GM19025 (cell line): ENCODE measurements around the gene LRRC23.
"Not testable (repeated sequence)": the region's sequence is repeated elsewhere in the genome, so short reads cannot be mapped to it uniquely, and the experiment has no call there.

Experiments
- ATAC-seq: cut with Tn5 transposase; IDR thresholded peaks from one replicate; pipeline ENCODE4 v1.9.1; 2021; ENCODE audit warnings: mild to moderate bottlenecking, low read depth, moderate library complexity; ENCODE audit not compliant: unreplicated experiment

Gene LRRC23

GRCh38 chr12:6872073-6873048, 32.3 kb upstream of the LRRC23 start:
- peak; percentile 21 for ATAC-seq

DNA sequence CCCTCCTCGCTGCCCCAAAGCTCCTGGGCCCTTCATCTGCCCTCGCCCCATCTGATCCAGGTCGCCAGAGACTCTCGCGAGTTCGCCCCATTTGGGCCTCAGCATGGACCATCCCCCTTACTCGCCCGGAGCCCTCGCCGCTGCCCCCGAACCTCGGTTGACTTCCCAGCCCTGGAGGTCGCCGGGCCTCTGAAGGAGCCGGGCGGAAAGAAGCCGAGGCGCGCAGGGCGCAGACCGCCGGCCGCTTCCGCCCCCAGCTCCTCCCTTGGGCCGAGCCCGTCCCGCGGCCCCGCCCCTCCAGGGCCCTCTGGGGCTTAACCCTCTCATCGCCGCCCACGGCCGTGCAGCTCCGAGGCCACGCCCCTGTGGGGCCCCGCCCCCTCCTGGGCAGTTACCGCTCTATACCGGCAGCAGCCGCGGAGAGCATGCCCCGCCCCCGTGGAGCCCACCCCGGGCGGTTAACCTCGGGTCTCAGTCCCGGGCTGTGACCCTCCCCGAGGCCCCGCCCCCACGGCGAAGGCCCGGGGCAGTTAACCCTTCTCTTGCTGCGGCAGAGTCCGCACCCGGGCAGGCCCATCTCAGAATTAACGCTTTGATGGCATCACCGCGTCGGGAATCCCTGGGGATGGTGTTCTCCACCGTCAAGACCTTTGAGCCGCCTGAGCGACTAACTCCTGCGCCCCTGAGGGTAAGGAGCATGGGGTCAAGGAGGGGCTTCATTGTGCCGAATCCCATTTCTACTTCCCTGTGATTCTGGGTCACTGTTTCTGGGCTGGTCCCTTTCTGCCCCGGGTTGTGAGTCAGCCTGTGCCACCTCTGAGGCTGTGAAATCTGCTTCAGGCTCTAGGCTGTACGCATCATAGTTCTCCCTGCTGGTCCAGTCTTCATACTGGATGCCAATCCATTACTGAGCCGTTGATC, 31.3 kb upstream of the LRRC23 start, which contains the start of gene SPSB2:
Gene SPSB2, minus strand, starts transcription at position 210 of the 921 bp plus-strand sequence. CDS start 402 bp downstream, outside the sequence.
- peak; percentile 70 for ATAC-seq

DNA sequence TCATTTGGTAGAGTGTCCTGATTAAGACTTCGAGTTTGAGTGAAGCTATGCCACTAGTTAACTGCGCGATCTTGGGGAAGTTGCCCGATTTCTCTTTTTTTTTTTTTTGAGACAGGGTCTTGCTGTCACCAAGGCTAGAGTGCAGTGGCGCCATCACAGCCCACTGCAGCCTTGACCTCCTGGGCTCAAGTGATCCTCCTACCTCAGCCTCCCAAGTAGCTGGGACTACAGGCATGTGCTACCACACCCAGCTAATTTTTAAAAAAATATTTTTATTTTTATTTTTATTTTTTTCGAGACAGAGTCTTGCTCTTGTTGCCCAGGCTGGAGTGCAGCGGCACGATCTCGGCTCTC, 30.6 kb upstream of the LRRC23 start:
- ATAC-seq = not testable (repeated sequence)

- not testable (repeated sequence) for ATAC-seq
These were observed 24.8 kb upstream of the LRRC23 start for GRCh38 chr12:6879824-6880223.

- ATAC-seq = no peak
These were observed 21.4 kb upstream of the LRRC23 start for GRCh38 chr12:6883252-6883651.

- no peak for ATAC-seq
These were observed 20.9 kb upstream of the LRRC23 start for GRCh38 chr12:6883683-6884082.

- ATAC-seq = no peak
These were observed 20.1 kb upstream of the LRRC23 start for GRCh38 chr12:6884539-6884938.

DNA sequence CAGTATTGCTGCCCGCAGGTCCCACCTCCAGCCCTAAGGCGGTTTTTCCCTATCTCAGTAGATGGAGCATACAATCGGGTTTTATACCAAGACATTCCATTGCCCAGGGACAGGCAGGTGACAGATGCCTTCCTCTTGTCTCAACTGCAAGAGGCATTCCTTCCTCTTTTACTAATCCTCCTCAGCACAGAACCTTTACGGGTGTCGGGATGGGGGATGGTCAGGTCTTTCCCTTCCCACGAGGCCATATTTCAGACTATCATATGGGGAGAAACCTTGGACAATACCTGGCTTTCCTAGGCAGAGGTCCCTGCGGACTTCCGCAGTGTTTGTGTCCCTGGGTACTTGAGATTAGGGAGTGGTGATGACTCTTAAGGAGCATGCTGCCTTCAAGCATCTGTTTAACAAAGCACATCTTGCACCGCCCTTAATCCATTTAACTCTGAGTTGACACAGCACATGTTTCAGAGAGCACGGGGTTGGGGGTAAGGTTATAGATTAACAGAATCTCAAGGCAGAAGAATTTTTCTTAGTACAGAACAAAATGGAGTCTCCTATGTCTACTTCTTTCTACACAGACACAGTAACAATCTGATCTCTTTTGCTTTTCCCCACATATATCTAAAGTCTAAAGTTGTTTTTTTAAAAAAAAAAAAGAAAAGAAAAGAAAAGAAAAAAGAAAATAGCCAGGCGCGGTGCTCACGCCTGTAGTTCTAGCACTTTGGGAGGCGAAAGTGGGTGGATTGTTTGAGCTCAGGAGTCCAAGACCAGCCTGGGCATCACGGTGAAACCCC, 18.2 kb upstream of the LRRC23 start:
- not testable (repeated sequence) for ATAC-seq

DNA sequence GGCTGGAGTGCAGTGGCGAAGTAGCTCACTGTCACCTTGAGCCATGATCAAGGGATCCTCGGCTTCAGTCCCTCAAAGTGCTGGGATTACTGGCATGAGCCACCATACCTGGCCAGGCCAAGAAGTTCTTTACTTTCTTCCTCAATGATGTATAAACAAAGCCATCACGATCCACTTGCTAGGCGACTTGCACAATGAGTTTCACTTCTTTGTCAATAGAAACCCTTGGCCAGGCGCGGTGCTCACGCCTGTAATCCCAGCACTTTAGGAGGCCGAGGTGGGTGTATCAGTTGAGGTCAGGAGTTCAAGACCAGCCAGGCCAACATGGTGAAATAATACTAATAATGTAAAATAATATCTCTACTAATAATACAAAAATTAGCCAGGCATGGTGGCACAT, 17.2 kb upstream of the LRRC23 start:
- no peak for ATAC-seq

DNA sequence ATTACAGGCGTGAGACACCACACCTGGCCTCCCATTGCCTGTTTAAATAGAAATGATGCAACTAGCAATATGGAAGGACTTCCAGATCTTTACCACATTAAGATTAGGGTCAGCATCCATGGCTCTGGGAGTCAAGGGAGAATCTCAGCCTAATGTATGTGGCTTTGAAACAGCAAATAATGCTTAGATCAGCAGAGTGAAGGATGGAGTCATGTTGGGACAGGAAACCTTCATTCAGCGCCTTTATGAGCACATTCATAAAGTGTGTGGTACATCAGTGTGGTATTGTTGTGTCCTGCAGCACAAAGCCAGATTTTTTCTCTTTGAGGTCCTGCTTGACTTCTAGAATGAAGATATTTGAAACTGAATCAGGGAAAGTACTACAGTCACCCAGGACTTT, 16.3 kb upstream of the LRRC23 start:
- no peak for ATAC-seq

DNA sequence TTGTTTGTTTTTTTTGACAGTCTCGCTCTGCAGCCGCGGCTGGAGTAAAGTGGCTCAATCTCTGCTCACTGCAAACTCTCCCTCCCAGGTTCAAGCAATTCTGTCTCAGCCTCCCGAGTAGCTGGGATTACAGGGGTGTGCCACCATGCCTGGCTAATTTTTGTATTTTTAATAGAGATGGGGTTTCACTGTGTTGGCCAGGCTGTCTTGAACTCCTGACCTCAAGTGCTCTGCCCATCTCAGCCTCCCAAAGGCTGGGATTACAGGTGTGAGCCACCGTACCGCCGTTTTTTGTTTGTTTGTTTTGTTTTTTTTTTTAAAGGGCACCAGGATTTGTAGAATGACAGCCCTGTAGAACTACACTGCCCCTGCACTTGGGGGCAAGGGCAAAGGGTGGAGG, 15.8 kb upstream of the LRRC23 start:
- not testable (repeated sequence) for ATAC-seq

DNA sequence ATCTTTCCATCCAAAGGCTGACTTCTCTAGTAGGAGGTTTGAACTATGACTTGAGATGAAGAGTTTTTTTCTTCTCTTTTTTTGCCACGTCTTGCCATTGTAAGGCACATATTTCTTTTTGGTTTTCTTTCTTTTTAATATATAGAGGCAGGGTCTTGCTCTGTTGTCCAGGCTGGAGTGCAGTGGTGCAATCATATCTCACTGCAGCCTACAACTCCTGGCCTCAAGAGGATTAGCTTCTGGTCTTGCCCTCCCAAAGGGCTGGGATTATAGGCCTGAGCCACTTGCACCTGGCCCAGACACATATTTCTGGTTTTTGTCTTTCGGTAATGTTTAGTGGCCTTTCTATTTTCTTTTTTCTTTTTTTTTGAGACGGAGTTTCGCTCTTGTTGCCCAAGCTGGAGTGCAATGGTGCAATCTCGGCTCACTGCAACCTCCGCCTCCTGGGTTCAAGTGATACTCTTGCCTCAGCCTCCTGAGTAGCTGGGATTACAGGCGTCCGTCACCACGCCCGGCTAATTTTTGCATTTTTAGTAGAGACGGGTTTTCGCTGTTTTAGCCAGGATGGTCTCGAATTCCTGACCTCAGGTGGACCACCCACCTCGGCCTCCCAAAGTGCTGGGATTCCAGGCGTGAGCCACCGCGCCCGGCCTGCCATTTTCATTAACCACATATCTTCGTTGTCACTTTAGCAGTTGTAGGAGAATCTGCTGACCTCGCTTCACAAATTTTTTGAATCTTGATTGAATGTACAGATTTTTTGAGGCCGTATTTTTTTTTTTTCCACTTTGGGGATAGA, 14.6 kb upstream of the LRRC23 start:
- not testable (repeated sequence) for ATAC-seq

DNA sequence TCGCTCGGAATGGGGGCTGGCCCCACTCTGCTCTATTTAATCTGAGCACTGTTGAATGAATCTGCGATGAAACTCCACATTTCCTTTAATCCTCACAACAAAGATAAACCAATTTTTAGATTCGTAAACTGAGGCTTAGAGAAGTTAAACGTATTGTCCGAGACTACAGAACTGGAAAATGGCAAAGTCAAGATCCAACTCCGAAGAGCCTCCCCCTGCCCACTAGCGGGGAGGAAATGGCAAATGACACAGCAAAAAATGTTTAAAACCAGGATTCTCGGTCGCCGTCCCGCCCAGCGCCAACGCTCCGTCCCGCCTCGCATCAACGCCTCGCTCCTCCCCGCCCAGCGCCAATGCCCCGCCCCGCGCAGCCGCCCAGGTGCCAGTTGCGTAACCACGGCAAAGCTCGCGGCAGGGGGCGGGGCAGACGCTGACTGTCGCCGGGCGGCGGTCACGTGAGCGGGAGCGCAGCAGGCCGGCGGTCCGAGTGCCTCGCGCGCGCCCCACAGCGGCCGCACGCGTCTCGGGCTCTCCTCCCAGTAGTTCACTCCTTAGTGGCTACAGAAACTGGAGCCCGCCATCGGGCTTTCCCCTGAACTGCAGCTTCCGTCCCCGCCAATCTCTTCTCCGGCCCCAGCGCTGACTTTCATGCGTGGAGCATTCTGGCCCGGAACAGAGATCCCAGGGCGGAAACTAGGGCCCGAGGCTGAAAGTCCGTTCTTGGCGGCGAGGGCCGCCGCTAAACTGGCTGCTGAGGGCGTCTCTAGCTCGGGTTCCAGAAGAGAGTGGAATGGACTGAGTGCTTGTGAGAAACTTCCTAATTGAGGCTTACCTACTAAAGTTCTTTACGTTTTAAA, 13.6 kb upstream of the LRRC23 start:
- peak; percentile 91 for ATAC-seq

DNA sequence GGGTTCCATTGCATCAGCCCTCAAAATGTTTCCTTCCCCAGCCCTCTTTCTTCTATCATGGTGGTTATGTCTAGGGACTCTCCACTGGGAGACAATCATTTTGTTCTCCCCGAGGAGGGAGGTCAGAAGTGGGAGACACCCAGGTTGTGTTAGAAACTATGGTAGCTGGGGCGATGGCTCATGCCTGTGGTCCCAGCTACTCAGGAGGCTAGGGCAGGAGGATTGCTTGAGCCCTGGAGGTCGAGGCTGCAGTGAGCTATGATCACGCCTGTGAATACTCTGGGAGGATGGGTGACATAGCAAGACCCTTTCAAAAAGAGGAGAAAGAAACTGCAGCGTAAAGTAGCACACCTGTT, 13.0 kb upstream of the LRRC23 start:
- ATAC-seq = no peak

DNA sequence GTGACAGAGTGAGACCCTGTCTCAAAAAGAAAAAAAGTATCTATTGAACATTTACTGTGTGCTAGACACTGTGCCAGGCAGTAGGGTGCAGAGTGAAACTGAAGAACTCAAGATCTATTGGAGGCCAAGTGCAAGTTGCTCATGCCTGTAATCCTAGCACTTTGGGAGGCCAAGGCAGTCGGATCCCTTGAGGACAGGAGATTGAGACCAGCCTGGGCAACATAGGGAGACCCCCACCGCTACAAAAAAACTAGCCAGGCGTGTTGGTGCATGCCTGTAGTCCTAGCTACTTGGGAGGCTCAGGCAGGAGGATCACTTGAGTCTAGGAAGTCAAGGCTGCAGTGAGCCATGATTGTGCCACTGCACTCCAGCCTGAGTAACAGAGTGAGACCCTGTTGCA, 11.9 kb upstream of the LRRC23 start:
- not testable (repeated sequence) for ATAC-seq

DNA sequence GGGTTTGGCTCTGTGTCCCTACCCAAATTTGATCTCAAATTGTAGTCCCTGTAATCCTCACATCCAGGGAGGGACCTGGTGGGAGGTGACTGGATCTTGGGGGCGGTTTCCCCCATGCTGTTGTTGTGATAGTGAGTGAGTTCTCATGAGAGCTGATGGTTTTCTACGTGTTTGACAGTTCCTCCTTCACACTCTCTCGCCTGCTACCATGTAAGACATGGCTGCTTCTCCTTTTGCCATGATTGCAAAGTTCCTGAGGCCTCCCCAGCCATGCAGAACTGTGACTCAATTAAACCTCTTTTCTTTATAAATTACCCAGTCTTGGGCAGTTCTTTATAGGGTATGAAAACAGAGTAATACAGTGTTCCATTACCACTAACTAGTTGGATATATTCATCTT, 10.3 kb upstream of the LRRC23 start:
- no peak for ATAC-seq

DNA sequence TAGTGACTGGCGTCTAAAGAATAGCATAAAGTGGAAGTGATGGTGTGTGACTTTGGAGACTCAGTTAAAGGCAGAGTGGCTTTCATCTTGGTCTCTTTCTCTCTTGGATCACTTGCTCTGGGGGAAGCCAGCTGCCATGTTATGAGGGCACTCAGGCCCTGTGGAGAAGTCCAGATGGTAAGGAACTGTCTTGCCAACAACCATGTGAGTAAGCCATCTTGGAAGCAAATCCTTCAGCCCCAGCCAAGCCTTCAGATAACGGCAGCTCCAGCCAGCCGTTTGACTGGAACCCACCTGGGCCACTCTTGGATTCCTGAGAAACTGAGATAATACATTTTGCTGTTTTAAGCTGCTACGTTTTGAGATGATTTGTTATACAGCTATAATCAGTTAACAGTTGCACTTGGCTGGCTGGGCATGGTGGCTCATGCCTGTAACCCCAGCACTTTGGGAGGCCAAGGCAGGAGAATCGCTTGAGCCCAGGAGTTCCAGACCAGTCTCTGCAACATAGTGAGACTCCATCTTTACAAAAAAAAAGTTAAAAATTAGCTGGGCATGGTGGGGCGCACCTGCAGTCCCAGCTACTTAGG, 7.7 kb upstream of the LRRC23 start:
- ATAC-seq = no peak

GRCh38 chr12:6899427-6899826, 5.2 kb upstream of the LRRC23 start:
- ATAC-seq = no peak
